Loucy (cell line): ENCODE measurements around the gene KIF2A.

ENCODE experiments used
- EZH2phosphoT487 ChIP-seq: fragments of 200-600 bp; IDR thresholded peaks from 2 replicates; pipeline ENCODE4 v1.6.1; 2018; ENCODE audit warnings: antibody characterized with exemption, mild to moderate bottlenecking, moderate library complexity, borderline replicate concordance
- TF ChIP-seq, protein P1 (sequence below): fragments of 200-600 bp; sonication (generic); conservative IDR thresholded peaks from 2 replicates; pipeline ENCODE4 v1.5.1; 2014; ENCODE audit warnings: mild to moderate bottlenecking, antibody characterized with exemption, low read length

DNA sequence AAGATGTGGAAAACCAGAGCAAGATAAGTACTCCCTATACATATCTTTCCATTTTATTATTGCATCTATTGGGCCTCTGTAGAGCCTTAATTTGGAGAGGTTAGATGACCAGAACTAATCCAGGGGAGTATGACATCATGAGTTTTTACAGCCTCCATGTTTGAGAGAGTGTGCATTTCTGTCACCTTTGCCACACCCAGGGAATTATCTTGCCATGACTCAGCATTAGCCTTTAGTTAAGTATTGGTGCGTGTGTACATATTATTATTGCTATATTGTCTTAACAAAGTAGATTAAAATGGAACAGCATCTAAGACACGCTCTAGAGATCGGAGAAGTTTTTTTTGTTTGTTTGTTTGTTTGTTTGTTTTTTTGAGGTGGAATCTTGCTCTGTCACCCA, 70.1 kb downstream of the KIF2A start:
- TF ChIP-seq, protein P1, sequence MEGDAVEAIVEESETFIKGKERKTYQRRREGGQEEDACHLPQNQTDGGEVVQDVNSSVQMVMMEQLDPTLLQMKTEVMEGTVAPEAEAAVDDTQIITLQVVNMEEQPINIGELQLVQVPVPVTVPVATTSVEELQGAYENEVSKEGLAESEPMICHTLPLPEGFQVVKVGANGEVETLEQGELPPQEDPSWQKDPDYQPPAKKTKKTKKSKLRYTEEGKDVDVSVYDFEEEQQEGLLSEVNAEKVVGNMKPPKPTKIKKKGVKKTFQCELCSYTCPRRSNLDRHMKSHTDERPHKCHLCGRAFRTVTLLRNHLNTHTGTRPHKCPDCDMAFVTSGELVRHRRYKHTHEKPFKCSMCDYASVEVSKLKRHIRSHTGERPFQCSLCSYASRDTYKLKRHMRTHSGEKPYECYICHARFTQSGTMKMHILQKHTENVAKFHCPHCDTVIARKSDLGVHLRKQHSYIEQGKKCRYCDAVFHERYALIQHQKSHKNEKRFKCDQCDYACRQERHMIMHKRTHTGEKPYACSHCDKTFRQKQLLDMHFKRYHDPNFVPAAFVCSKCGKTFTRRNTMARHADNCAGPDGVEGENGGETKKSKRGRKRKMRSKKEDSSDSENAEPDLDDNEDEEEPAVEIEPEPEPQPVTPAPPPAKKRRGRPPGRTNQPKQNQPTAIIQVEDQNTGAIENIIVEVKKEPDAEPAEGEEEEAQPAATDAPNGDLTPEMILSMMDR: no peak
- no peak for TF ChIP-seq EZH2phosphoT487
